GM12878 (cell line): ENCODE results near the gene SEBOX. TPM values are rescaled to one million over a fixed set of nuclear protein-coding genes. Genes with fewer than 3 reads are reported as not detected.

Experiments used
- BACH1 ChIP-seq: fragments of 450-650 bp; IDR thresholded peaks from 2 replicates; pipeline ENCODE4 v1.6.1; 2017; ENCODE audit warnings: mild to moderate bottlenecking, borderline replicate concordance
- CBFB ChIP-seq: IDR thresholded peaks from 2 replicates; pipeline ENCODE4 v1.6.1; 2016; ENCODE audit warnings: antibody characterized with exemption, low read depth
- CHD2 ChIP-seq: IDR thresholded peaks from 2 replicates; pipeline ENCODE4 v1.6.1; 2011; ENCODE audit warnings: low read depth, low read length, improper control_type of control experiment, borderline replicate concordance
- EED ChIP-seq: sonication (generic); IDR thresholded peaks from 2 replicates; pipeline ENCODE4 v1.6.1; 2016; ENCODE audit warnings: antibody characterized with exemption, low read depth
- KDM1A ChIP-seq: fragments of 200-600 bp; sonication (generic); IDR thresholded peaks from 2 replicates; pipeline ENCODE4 v1.6.1; 2016; ENCODE audit warnings: borderline replicate concordance
- MTA3 ChIP-seq: IDR thresholded peaks from 2 replicates; pipeline ENCODE4 v1.6.1; 2012; ENCODE audit warnings: low read length, inconsistent platforms, borderline replicate concordance
- MXI1 ChIP-seq: fragments of 150-350 bp; IDR thresholded peaks from 2 replicates; pipeline ENCODE4 v1.6.1; 2011; ENCODE audit warnings: low read depth, mild to moderate bottlenecking, inconsistent platforms, low read length, improper control_type of control experiment
- MYC ChIP-seq: IDR thresholded peaks from 2 replicates; pipeline ENCODE4 v1.6.1; 2011; ENCODE audit warnings: mild to moderate bottlenecking, low read length, moderate library complexity, inconsistent platforms; ENCODE audit not compliant: insufficient read depth, insufficient replicate concordance, insufficient read length, severe bottlenecking
- NR2C2 ChIP-seq: IDR thresholded peaks from 2 replicates; pipeline ENCODE4 v1.6.1; 2011; ENCODE audit warnings: borderline replicate concordance, low read depth; ENCODE audit not compliant: control insufficient read depth, insufficient read length
- PAX8 ChIP-seq: fragments of 450-650 bp; IDR thresholded peaks from 2 replicates; pipeline ENCODE4 v1.6.1; 2017; ENCODE audit warnings: mild to moderate bottlenecking, moderate library complexity
- POLR2A ChIP-seq: IDR thresholded peaks from 2 replicates; pipeline ENCODE4 v1.6.1; 2011; ENCODE audit warnings: low read depth, mild to moderate bottlenecking, low read length
- POLR2AphosphoS2 ChIP-seq: IDR thresholded peaks from 2 replicates; pipeline ENCODE4 v1.6.1; 2011; ENCODE audit warnings: low read depth, mild to moderate bottlenecking, low read length, improper control_type of control experiment, moderate library complexity
- POLR2AphosphoS5 ChIP-seq: IDR thresholded peaks from 2 replicates; pipeline ENCODE4 v1.6.1; 2011; ENCODE audit warnings: mild to moderate bottlenecking, low read length, inconsistent platforms
- POU2F2 ChIP-seq: IDR thresholded peaks from 3 replicates; pipeline ENCODE4 v1.6.1; 2011; ENCODE audit warnings: low read depth, mild to moderate bottlenecking, low read length, borderline replicate concordance
- RB1 ChIP-seq: fragments of 450-650 bp; formaldehyde crosslinking; IDR thresholded peaks from 2 replicates; pipeline ENCODE4 v1.6.1; 2017; ENCODE audit warnings: mild to moderate bottlenecking, borderline replicate concordance
- RFX5 ChIP-seq: IDR thresholded peaks from 2 replicates; pipeline ENCODE4 v1.6.1; 2011; ENCODE audit warnings: low read depth, low read length, improper control_type of control experiment
- RUNX3 ChIP-seq: IDR thresholded peaks from 2 replicates; pipeline ENCODE4 v1.6.1; 2012; ENCODE audit warnings: low read length, inconsistent platforms
- SIN3A ChIP-seq: IDR thresholded peaks from 2 replicates; pipeline ENCODE4 v1.6.1; 2012; ENCODE audit warnings: low read depth, low read length, improper control_type of control experiment
- SMAD5 ChIP-seq: IDR thresholded peaks from 2 replicates; pipeline ENCODE4 v1.6.1; 2016; ENCODE audit warnings: antibody characterized with exemption, low read depth
- SMARCA5 ChIP-seq: fragments of 450-650 bp; IDR thresholded peaks from 2 replicates; pipeline ENCODE4 v1.6.1; 2017; ENCODE audit warnings: mild to moderate bottlenecking
- ZNF217 ChIP-seq: fragments of 450-650 bp; IDR thresholded peaks from 2 replicates; pipeline ENCODE4 v1.6.1; 2017; ENCODE audit warnings: antibody characterized with exemption, mild to moderate bottlenecking
- ZNF384 ChIP-seq: IDR thresholded peaks from 2 replicates; pipeline ENCODE4 v1.6.1; 2012; ENCODE audit warnings: low read depth, mild to moderate bottlenecking, low read length, improper control_type of control experiment, borderline replicate concordance
- polyA plus RNA-seq, 11 experiments: library from polyadenylated mRNA; depleted of rRNA in 4 of 11; unstranded in 6 of 11; stranded (reverse) in 5 of 11; fragments of >200 nt; fragmentation: Nextera tagmentation in 4 of 11; fragmentation: Illumina TruSeq in 1 of 11; extraction: Ambion mirVana in 4 of 11; extraction: Trizol in 1 of 11; gene quantifications; 1 replicate in 1 of 11; 2 replicates in 10 of 11; pipeline versions ENCODE4 v1.2.1 to v1.2.3, GENCODE V29; 2011 to 2016; ENCODE audit warnings: inconsistent platforms in 2 of 11, missing spikeins in 2 of 11, low read depth in 1 of 11
- total RNA-seq, 4 experiments: library from RNA; depleted of rRNA in 3 of 4; stranded (reverse); fragments of >200 nt in 3 of 4; fragmentation: Illumina TruSeq in 1 of 4; extraction: Trizol in 1 of 4; gene quantifications; 2 replicates each; pipeline versions ENCODE4 v1.2.1 to v1.2.3, GENCODE V29; 2013 to 2021
- TF ChIP-seq, protein P1 (sequence below): fragments of 450-650 bp; IDR thresholded peaks from 2 replicates; pipeline ENCODE4 v1.6.1; 2014; ENCODE audit warnings: mild to moderate bottlenecking
- TF ChIP-seq, protein P2 (sequence below): IDR thresholded peaks from 2 replicates; pipeline ENCODE4 v1.6.1; 2012; ENCODE audit warnings: low read depth, low read length, improper control_type of control experiment
- TF ChIP-seq, protein P3 (sequence below): IDR thresholded peaks from 2 replicates; pipeline ENCODE4 v1.6.1; 2012; ENCODE audit warnings: mild to moderate bottlenecking, low read depth, low read length

The SEBOX gene
- total and polyA plus RNA-seq, 10 of the 15 experiments (the other 5 are each of a cell fraction or from before 2014, with no cell fraction given), result not detected

DNA sequence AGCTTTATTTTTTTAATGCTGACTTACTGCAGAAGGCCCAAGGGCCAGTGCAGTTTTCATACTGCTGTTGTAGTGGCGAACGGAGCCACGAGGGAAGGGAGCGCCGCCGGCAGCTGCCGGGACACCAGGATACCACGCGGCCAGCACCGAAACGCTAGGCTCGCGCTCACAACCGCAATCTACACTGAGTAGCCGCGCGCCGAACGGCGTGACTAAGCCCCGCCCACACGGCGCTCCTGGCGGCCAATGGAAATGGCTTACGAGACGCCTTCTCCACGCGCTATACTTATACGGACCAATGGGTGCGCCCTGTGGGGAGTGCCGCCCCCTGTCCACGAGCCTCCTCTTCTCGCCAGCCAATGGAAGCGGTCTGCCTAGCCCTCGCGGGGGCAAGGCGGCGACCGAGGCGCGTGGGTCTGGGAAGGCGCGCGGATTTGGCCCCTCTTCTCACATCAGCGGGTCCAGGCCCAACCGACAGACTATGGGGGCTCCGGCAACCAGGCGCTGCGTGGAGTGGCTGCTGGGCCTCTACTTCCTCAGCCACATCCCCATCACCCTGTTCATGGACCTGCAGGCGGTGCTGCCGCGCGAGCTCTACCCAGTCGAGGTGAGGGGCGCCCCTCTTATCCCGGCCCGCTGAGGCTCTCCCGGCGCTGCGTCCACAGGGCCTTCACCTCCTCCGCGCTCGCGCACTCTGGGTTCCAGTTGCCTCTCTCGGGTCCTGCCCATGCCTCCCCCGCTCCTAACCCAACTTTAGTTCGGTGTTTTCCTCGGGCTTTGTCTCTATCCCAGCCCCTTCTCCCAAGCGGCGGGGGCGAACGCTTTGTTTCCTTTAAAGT, 46.0 kb downstream of the SEBOX start, which contains the start of gene TMEM97 (continued):
- TF ChIP-seq MTA3 (no peak), RB1 (peak; percentile 85), KDM1A (no peak), ZNF384 (peak; percentile 18; the same call in 1 of the 2 replicates), POLR2AphosphoS2 (0 out of 2 replicates have a peak, but pooled peaks have one; percentile 42), CHD2 (peak; percentile 80), POU2F2 (no peak), SIN3A (peak; percentile 76), EED (peak; percentile 29), MYC (peak; percentile 20), CBFB (peak; percentile 66; the same call in 1 of the 2 replicates), NR2C2 (no peak), BACH1 (peak; percentile 89; the same call in 1 of the 2 replicates), POLR2AphosphoS5 (peak; percentile 72; the same call in 1 of the 2 replicates), RFX5 (peak; percentile 88), POLR2A (peak; percentile 83), ZNF217 (no peak), PAX8 (no peak), SMAD5 (peak; percentile 75), SMARCA5 (0 out of 2 replicates have a peak, but pooled peaks have one; percentile 25), RUNX3 (peak; percentile 90), MXI1 (peak; percentile 96)
- TF ChIP-seq, protein P1, sequence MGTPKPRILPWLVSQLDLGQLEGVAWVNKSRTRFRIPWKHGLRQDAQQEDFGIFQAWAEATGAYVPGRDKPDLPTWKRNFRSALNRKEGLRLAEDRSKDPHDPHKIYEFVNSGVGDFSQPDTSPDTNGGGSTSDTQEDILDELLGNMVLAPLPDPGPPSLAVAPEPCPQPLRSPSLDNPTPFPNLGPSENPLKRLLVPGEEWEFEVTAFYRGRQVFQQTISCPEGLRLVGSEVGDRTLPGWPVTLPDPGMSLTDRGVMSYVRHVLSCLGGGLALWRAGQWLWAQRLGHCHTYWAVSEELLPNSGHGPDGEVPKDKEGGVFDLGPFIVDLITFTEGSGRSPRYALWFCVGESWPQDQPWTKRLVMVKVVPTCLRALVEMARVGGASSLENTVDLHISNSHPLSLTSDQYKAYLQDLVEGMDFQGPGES, result peak; percentile 73; the same call in 1 of the 2 replicates
- TF ChIP-seq, protein P2, sequence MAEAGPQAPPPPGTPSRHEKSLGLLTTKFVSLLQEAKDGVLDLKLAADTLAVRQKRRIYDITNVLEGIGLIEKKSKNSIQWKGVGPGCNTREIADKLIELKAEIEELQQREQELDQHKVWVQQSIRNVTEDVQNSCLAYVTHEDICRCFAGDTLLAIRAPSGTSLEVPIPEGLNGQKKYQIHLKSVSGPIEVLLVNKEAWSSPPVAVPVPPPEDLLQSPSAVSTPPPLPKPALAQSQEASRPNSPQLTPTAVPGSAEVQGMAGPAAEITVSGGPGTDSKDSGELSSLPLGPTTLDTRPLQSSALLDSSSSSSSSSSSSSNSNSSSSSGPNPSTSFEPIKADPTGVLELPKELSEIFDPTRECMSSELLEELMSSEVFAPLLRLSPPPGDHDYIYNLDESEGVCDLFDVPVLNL, result peak; percentile 75
- TF ChIP-seq, protein P3, sequence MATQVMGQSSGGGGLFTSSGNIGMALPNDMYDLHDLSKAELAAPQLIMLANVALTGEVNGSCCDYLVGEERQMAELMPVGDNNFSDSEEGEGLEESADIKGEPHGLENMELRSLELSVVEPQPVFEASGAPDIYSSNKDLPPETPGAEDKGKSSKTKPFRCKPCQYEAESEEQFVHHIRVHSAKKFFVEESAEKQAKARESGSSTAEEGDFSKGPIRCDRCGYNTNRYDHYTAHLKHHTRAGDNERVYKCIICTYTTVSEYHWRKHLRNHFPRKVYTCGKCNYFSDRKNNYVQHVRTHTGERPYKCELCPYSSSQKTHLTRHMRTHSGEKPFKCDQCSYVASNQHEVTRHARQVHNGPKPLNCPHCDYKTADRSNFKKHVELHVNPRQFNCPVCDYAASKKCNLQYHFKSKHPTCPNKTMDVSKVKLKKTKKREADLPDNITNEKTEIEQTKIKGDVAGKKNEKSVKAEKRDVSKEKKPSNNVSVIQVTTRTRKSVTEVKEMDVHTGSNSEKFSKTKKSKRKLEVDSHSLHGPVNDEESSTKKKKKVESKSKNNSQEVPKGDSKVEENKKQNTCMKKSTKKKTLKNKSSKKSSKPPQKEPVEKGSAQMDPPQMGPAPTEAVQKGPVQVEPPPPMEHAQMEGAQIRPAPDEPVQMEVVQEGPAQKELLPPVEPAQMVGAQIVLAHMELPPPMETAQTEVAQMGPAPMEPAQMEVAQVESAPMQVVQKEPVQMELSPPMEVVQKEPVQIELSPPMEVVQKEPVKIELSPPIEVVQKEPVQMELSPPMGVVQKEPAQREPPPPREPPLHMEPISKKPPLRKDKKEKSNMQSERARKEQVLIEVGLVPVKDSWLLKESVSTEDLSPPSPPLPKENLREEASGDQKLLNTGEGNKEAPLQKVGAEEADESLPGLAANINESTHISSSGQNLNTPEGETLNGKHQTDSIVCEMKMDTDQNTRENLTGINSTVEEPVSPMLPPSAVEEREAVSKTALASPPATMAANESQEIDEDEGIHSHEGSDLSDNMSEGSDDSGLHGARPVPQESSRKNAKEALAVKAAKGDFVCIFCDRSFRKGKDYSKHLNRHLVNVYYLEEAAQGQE, result no peak
